HEK293T (cell line): ENCODE measurements around the gene MVD.

ENCODE experiments used
- CTCF ChIA-PET: fragments of 350-600 bp; formaldehyde crosslinking; extraction: SDS; loops from one replicate; lab custom pipeline; 2021; ENCODE audit warnings: antibody characterized with exemption, inconsistent platforms; lab: Yijun Ruan, JAX
- POLR2A ChIA-PET: fragments of 350-600 bp; formaldehyde crosslinking; extraction: SDS; loops from one replicate; lab custom pipeline; 2020; ENCODE audit warnings: antibody characterized with exemption, inconsistent platforms; lab: Yijun Ruan, JAX
- DNase-seq: peaks from one replicate; pipeline ENCODE4 v3.0.0; 2012; ENCODE audit warnings: mixed read lengths; ENCODE audit errors: extremely low spot score
- ARNT ChIP-seq: fragments of 450-650 bp; IDR thresholded peaks from 2 replicates; pipeline ENCODE4 v1.6.1; 2017; ENCODE audit warnings: mild to moderate bottlenecking
- BHLHE40 ChIP-seq: fragments of 450-650 bp; IDR thresholded peaks from 2 replicates; pipeline ENCODE4 v1.6.1; 2016; ENCODE audit warnings: mild to moderate bottlenecking, moderate library complexity, borderline replicate concordance
- CTBP1 ChIP-seq: fragments of 450-650 bp; IDR thresholded peaks from 2 replicates; pipeline ENCODE4 v1.6.1; 2016; ENCODE audit warnings: borderline replicate concordance
- ELF4 ChIP-seq: fragments of 450-650 bp; IDR thresholded peaks from 2 replicates; pipeline ENCODE4 v1.6.1; 2017; ENCODE audit warnings: antibody characterized with exemption
- FOXA1 ChIP-seq: fragments of 450-650 bp; IDR thresholded peaks from 2 replicates; pipeline ENCODE4 v1.6.1; 2016; ENCODE audit warnings: mild to moderate bottlenecking
- FOXK2 ChIP-seq: fragments of 450-650 bp; IDR thresholded peaks from 2 replicates; pipeline ENCODE4 v1.6.1; 2016; ENCODE audit warnings: mild to moderate bottlenecking
- FOXM1 ChIP-seq: fragments of 450-650 bp; IDR thresholded peaks from 2 replicates; pipeline ENCODE4 v1.6.1; 2017; ENCODE audit warnings: mild to moderate bottlenecking, borderline replicate concordance
- HDGF ChIP-seq: fragments of 450-650 bp; IDR thresholded peaks from 2 replicates; pipeline ENCODE4 v1.6.1; 2017; ENCODE audit warnings: antibody characterized with exemption, borderline replicate concordance
- L3MBTL2 ChIP-seq: fragments of 450-650 bp; conservative IDR thresholded peaks from 2 replicates; pipeline ENCODE4 v1.6.1; 2016; ENCODE audit warnings: mild to moderate bottlenecking
- LEF1 ChIP-seq: fragments of 450-650 bp; IDR thresholded peaks from 2 replicates; pipeline ENCODE4 v1.6.1; 2017; ENCODE audit warnings: mild to moderate bottlenecking, borderline replicate concordance
- NFRKB ChIP-seq: fragments of 450-650 bp; IDR thresholded peaks from 2 replicates; pipeline ENCODE4 v1.6.1; 2016; ENCODE audit warnings: mild to moderate bottlenecking, moderate library complexity
- SP1 ChIP-seq: fragments of 450-650 bp; IDR thresholded peaks from 2 replicates; pipeline ENCODE4 v1.6.1; 2017
- SUZ12 ChIP-seq: fragments of 450-650 bp; IDR thresholded peaks from 2 replicates; pipeline ENCODE4 v1.6.1; 2016; ENCODE audit warnings: mild to moderate bottlenecking
- TARDBP ChIP-seq: fragments of 450-650 bp; IDR thresholded peaks from 2 replicates; pipeline ENCODE4 v1.6.1; 2016
- ZNF384 ChIP-seq: fragments of 450-650 bp; IDR thresholded peaks from 2 replicates; pipeline ENCODE4 v1.6.1; 2016
- TF ChIP-seq, protein P1 (sequence below): fragments of 450-650 bp; IDR thresholded peaks from 2 replicates; pipeline ENCODE4 v1.6.1; 2016

The MVD gene

DNA sequence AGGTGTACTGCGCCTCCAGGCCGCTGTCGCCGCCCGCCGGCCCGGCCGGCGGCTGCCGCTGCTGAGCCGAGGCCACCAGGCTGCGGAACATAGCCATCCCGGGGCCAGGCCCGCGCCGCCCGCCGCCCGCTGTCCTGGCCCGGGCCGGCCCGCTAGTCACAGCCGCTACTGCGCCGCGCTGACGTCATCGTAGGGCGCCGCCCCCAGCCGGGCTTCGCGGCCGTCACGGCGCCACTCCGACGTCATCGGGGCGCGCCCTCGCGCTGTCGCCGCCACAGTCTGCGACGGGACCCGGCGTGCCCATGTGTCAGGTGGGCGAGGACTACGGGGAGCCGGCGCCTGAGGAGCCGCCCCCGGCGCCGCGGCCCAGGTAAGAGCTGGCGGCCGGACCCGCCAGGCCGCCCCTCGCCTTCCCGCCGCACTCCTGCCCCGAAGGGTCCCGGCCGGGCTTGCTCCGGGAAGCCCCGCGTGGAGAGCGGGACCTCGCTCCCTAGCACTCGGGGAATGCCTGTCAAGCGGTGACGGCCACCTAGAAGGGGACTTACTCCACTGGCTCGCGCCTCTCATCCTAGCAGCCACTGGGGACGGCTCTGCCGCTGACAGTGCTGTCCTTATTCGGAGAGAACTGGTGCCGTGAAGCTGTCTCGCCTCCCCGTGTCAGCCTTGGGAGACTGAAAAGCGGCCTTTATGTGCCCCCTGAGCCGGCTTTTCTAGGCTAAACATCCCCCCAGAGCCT, 43.5 kb upstream of the MVD start, which contains the start of the genes CTU2 and RNF166:
TSS of gene CTU2 (plus strand) at position 275 of the 736 bp plus-strand sequence. CDS start at position 303, 28 bp downstream.
TSS of gene RNF166 (minus strand) at position 180 of the 736 bp plus-strand sequence. CDS start at position 97, 83 bp downstream.
- TF ChIP-seq ARNT, result no peak
- peak; percentile 64; the same call in 1 of the 2 replicates for TF ChIP-seq LEF1
- ChIA-PET POLR2A (interaction anchor here (0.8 to 1.1 kb wide), 4 partner anchors 9 to 100 kb away, joined by 3 to 7 read pairs (median 4); no protein-coding TSS in a partner anchor), CTCF (interaction anchor here (1.3 kb wide), 1 partner anchor 31 kb away, joined by 3 read pairs; no protein-coding TSS in a partner anchor)
- DNase-seq, result peak; percentile 99

DNA sequence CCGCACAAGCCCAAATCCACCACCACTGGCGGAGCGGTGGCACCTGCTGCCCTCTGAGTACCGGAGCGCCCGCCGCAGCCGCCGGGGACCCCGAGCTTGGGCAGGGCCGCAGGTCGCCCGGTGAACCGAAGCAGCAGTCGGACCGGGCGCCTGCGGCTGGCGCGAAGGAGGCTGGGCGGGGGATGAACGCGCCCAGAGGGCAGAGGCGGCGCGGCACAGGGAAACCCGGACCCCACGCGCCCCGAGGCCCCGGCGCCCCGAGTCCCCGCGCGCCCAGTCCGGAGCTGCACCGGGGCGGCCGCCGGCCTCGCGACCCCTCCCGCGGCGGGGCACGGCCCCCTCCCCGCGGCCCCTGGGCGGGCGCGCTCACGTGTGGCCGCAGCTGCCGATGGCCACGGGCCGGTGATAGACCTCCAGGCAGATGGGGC, 42.9 kb upstream of the MVD start:
- POLR2A ChIA-PET, result interaction anchor here (0.8 kb wide), 1 partner anchor 18 kb away, joined by 4 read pairs; no protein-coding TSS in a partner anchor
- DNase-seq, result peak; percentile 51
- TF ChIP-seq NFRKB (no peak), SUZ12 (no peak), ELF4 (no peak), LEF1 (no peak)
- TF ChIP-seq, protein P1, sequence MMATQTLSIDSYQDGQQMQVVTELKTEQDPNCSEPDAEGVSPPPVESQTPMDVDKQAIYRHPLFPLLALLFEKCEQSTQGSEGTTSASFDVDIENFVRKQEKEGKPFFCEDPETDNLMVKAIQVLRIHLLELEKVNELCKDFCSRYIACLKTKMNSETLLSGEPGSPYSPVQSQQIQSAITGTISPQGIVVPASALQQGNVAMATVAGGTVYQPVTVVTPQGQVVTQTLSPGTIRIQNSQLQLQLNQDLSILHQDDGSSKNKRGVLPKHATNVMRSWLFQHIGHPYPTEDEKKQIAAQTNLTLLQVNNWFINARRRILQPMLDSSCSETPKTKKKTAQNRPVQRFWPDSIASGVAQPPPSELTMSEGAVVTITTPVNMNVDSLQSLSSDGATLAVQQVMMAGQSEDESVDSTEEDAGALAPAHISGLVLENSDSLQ, result no peak
- CTCF ChIA-PET, result interaction anchor here (1.3 kb wide), 1 partner anchor 32 kb away, joined by 3 read pairs; no protein-coding TSS in a partner anchor

DNA sequence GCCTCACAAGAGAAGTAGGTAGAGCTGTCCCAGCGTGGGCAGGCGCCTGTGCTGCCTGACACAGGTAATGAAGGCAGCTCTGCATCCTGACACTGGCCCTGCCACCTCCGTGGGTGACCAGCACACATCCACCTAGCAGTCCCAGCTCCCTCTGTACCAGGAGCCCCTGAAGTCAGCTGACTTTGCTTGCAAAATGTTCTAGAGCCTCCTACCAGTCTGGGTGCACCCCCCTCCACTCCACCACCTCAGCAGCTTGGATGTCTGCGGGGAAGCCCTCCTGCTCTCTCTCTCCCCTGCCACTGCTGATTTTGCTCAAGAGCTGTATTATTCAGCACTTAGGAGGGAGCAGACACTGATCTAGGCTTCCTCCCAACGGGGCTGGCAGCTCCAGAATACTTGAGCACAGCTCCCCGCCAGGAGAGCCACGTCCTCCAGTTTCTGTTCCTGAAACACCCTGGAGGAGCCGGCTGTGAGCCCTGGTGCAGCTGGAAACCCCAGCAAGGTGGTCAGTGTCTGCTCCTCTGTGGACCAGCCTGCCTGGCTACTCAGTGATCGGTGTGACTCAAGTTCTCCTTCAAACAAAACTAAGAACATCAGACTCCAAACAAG, 42.3 kb upstream of the MVD start:
- CTCF ChIA-PET, result interaction anchor here (1.3 kb wide), 1 partner anchor 32 kb away, joined by 3 read pairs; no protein-coding TSS in a partner anchor
- no peak for TF ChIP-seq HDGF
- TF ChIP-seq LEF1, result no peak
- no peak for DNase-seq
- POLR2A ChIA-PET, result interaction anchor here (0.8 kb wide), 1 partner anchor 17 kb away, joined by 4 read pairs; no protein-coding TSS in a partner anchor

DNA sequence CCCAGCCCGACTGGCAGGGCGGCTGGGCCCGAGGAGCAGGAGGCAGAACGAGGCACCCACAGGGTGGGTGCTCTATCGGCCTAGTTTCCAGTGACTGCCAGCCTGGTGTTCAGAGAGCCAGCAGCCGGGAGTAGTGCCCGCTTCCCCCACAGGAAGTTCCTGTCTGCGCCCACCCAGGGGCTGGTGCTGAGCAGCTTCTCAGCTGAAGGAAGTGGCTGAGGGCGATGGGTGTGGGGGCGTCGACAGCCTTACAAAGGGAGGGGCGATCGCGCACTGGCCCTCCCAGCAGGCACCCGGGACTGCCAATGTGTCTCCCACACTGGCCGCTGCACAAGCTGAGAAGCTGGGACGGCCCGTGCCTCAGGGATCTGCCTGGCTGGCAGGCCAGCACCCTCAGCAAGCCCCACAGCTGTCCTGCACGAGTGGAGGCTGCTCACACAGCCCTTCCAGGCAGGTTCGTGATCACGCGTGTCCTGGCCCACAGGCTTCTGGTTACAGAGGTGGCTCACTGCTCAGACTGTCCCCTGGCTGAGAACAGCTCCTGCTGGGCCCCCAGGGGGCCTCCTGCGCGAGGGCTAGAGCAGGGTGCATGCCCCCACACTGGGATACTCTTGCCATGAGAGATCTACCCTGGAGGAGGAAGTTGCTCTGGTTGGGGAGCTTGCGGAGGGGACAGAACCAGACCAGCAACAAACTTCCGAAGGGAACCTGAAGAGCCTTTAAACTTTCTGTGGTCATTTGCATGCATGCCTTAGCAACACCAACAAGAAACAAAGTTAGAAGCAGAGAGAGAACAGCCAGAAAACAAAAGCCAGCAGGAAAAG, 40.8 kb upstream of the MVD start:
- DNase-seq, result no peak
- ChIA-PET POLR2A (no interaction called here), CTCF (no interaction called here)
- no peak for TF ChIP-seq HDGF
- TF ChIP-seq BHLHE40, result no peak
- no peak for TF ChIP-seq ZNF384
- TF ChIP-seq FOXM1, result no peak
- no peak for TF ChIP-seq CTBP1
- TF ChIP-seq FOXA1, result no peak
- no peak for TF ChIP-seq NFRKB
- no peak for TF ChIP-seq ELF4
- TF ChIP-seq SUZ12, result no peak
- no peak for TF ChIP-seq TARDBP
- TF ChIP-seq, protein P1, result no peak
- no peak for TF ChIP-seq L3MBTL2
- no peak for TF ChIP-seq ARNT
- TF ChIP-seq LEF1, result no peak
- TF ChIP-seq FOXK2, result no peak
- no peak for TF ChIP-seq SP1

DNA sequence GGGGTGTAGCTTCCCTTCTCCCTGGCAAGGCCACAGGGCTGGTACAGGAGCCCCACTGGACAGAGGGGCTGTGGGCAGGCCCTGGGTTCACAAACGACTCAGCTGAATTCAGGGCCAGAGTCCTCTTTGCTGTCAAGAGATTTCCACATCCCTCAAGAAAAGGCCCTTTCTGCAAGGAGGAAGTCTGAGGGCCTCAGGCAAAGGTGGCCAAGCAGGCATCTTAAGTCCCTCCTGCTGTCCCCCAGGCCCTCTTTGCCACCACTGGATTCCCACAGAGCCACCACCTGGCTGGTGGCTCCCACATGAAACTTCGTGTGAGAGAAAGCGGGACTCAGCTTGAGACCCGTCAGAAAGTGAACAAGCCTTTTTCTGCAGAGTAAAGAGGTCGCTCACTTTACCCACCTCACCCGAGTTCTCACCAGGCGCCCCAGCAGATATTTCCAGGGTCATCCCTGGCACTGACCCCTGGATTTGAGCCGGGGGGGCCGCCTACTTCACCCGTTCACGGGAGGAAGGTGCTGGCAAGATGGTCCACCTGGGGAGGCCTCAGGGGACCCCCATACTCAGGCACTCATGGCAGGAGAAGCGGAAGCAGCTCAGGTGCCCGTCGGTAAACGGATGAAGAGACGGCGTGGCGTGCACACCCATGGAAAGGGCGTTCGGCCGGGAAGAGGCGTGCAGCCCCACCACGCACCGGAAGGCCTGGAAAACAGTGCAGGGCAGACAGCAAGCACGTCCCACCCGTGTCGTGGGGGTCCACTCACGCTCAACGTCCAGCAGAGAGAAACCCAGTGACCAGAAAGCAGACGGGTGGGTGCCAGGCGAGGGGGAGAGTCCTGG, 39.7 kb upstream of the MVD start:
- DNase-seq, result no peak
- no peak for TF ChIP-seq FOXA1
- TF ChIP-seq ELF4, result no peak
- TF ChIP-seq SP1, result no peak
- TF ChIP-seq, protein P1, result no peak
- CTCF ChIA-PET, result no interaction called here
- POLR2A ChIA-PET, result no interaction called here
